ENCODE results near the gene HLA-DOA.

HLA-DOA gene

GRCh38 chr6:33024521-33024920, 15.1 kb upstream of the HLA-DOA start:
- H3K27me3 Mint-ChIP-seq (ENCODE audit: low read depth) = peaks cover 11% of the 10 kb centered on the region
- peaks cover 37% of the 10 kb centered on the region for H3K4me1 Mint-ChIP-seq (ENCODE audit: low read depth)
- DNase-seq (ENCODE audit: low spot score) = no peak
- H3K9me3 Mint-ChIP-seq = no peaks in the 10 kb centered on the region
- no peaks in the 10 kb centered on the region for H3K36me3 Mint-ChIP-seq (ENCODE audit: low read depth)
- no peak overlapping the region for H3K27ac Mint-ChIP-seq
- no peak overlapping the region for H3K4me3 Mint-ChIP-seq

- no peak overlapping the region for H3K27ac Mint-ChIP-seq
Measured at GRCh38 chr6:33023536-33023935, 14.1 kb upstream of the HLA-DOA start.

GRCh38 chr6:33021917-33022316, 12.5 kb upstream of the HLA-DOA start:
- H3K4me1 Mint-ChIP-seq (ENCODE audit: low read depth) = peaks cover 43% of the 10 kb centered on the region
- H3K27ac Mint-ChIP-seq = no peak overlapping the region
- no peak overlapping the region for H3K4me3 Mint-ChIP-seq
- H3K36me3 Mint-ChIP-seq (ENCODE audit: low read depth) = no peaks in the 10 kb centered on the region
- H3K27me3 Mint-ChIP-seq (ENCODE audit: low read depth) = peaks cover 7% of the 10 kb centered on the region
- no peaks in the 10 kb centered on the region for H3K9me3 Mint-ChIP-seq
- no peak for DNase-seq (ENCODE audit: low spot score)

More at GRCh38 chr6:33023536-33023935, 14.1 kb upstream of the HLA-DOA start:
- no peak overlapping the region for H3K4me3 Mint-ChIP-seq
- H3K27me3 Mint-ChIP-seq (ENCODE audit: low read depth) = peaks cover 7% of the 10 kb centered on the region
- no peaks in the 10 kb centered on the region for H3K36me3 Mint-ChIP-seq (ENCODE audit: low read depth)
- no peaks in the 10 kb centered on the region for H3K9me3 Mint-ChIP-seq
- DNase-seq (ENCODE audit: low spot score) = no peak
- H3K4me1 Mint-ChIP-seq (ENCODE audit: low read depth) = peaks cover 39% of the 10 kb centered on the region

- H3K27ac Mint-ChIP-seq = peak overlapping the region; percentile 72
- H3K36me3 Mint-ChIP-seq (ENCODE audit: low read depth) = no peaks in the 10 kb centered on the region
- H3K4me1 Mint-ChIP-seq (ENCODE audit: low read depth) = peaks cover 36% of the 10 kb centered on the region
- H3K27me3 Mint-ChIP-seq (ENCODE audit: low read depth) = peaks cover 2% of the 10 kb centered on the region
- H3K9me3 Mint-ChIP-seq = no peaks in the 10 kb centered on the region
- DNase-seq (ENCODE audit: low spot score) = no peak
- peak overlapping the region; percentile 74 for H3K4me3 Mint-ChIP-seq
Measured at GRCh38 chr6:33019372-33019771, 10.0 kb upstream of the HLA-DOA start.

GRCh38 chr6:33018904-33019303, 9.5 kb upstream of the HLA-DOA start:
- no peaks in the 10 kb centered on the region for H3K36me3 Mint-ChIP-seq (ENCODE audit: low read depth)
- H3K27me3 Mint-ChIP-seq (ENCODE audit: low read depth) = peaks cover 2% of the 10 kb centered on the region
- peak overlapping the region; percentile 74 for H3K4me3 Mint-ChIP-seq
- H3K27ac Mint-ChIP-seq = peak overlapping the region; percentile 72
- peak; percentile 25 for DNase-seq (ENCODE audit: low spot score)
- H3K9me3 Mint-ChIP-seq = no peaks in the 10 kb centered on the region
- peaks cover 34% of the 10 kb centered on the region for H3K4me1 Mint-ChIP-seq (ENCODE audit: low read depth)

GRCh38 chr6:33018418-33018817, 9.0 kb upstream of the HLA-DOA start:
- Mint-ChIP-seq H3K36me3 (ENCODE audit: low read depth) (no peaks in the 10 kb centered on the region), H3K4me1 (ENCODE audit: low read depth) (peaks cover 34% of the 10 kb centered on the region), H3K27ac (peak overlapping the region; percentile 1), H3K9me3 (no peaks in the 10 kb centered on the region), H3K4me3 (no peak overlapping the region), H3K27me3 (ENCODE audit: low read depth) (peaks cover 6% of the 10 kb centered on the region)
- DNase-seq (ENCODE audit: low spot score) = no peak

- Mint-ChIP-seq H3K27ac (peak overlapping the region; percentile 38), H3K36me3 (ENCODE audit: low read depth) (no peaks in the 10 kb centered on the region), H3K4me1 (ENCODE audit: low read depth) (peaks cover 34% of the 10 kb centered on the region), H3K27me3 (ENCODE audit: low read depth) (peaks cover 10% of the 10 kb centered on the region), H3K4me3 (no peak overlapping the region), H3K9me3 (no peaks in the 10 kb centered on the region)
- DNase-seq (ENCODE audit: low spot score) = no peak
Measured at GRCh38 chr6:33017694-33018353, 8.4 kb upstream of the HLA-DOA start.

- Mint-ChIP-seq H3K27ac (no peak overlapping the region), H3K4me3 (no peak overlapping the region), H3K36me3 (ENCODE audit: low read depth) (no peaks in the 10 kb centered on the region)
Measured at GRCh38 chr6:33017018-33017417, 7.6 kb upstream of the HLA-DOA start.

GRCh38 chr6:33015798-33016197, 6.4 kb upstream of the HLA-DOA start:
- Mint-ChIP-seq H3K27ac (no peak overlapping the region), H3K27me3 (ENCODE audit: low read depth) (peaks cover 20% of the 10 kb centered on the region), H3K4me3 (no peak overlapping the region), H3K9me3 (no peaks in the 10 kb centered on the region), H3K36me3 (ENCODE audit: low read depth) (no peaks in the 10 kb centered on the region), H3K4me1 (ENCODE audit: low read depth) (peaks cover 34% of the 10 kb centered on the region)
- DNase-seq (ENCODE audit: low spot score) = no peak

More at GRCh38 chr6:33017018-33017417, 7.6 kb upstream of the HLA-DOA start:
- no peak for DNase-seq (ENCODE audit: low spot score)
- Mint-ChIP-seq H3K27me3 (ENCODE audit: low read depth) (peaks cover 13% of the 10 kb centered on the region), H3K9me3 (no peaks in the 10 kb centered on the region), H3K4me1 (ENCODE audit: low read depth) (peaks cover 34% of the 10 kb centered on the region)

GRCh38 chr6:33014841-33015634, 5.6 kb upstream of the HLA-DOA start:
- peaks cover 31% of the 10 kb centered on the region for H3K4me1 Mint-ChIP-seq (ENCODE audit: low read depth)
- peaks cover 22% of the 10 kb centered on the region for H3K27me3 Mint-ChIP-seq (ENCODE audit: low read depth)
- peak; percentile 54 for DNase-seq (ENCODE audit: low spot score)
- no peaks in the 10 kb centered on the region for H3K36me3 Mint-ChIP-seq (ENCODE audit: low read depth)
- no peaks in the 10 kb centered on the region for H3K9me3 Mint-ChIP-seq
- no peak overlapping the region for H3K4me3 Mint-ChIP-seq
- no peak overlapping the region for H3K27ac Mint-ChIP-seq

- H3K9me3 Mint-ChIP-seq = no peaks in the 10 kb centered on the region
- H3K27me3 Mint-ChIP-seq (ENCODE audit: low read depth) = peaks cover 31% of the 10 kb centered on the region
- H3K4me1 Mint-ChIP-seq (ENCODE audit: low read depth) = peaks cover 25% of the 10 kb centered on the region
Measured at GRCh38 chr6:33013608-33014007, 4.2 kb upstream of the HLA-DOA start.

GRCh38 chr6:33010356-33010755, 965 bp upstream of the HLA-DOA start:
- Mint-ChIP-seq H3K27ac (no peak overlapping the region), H3K9me3 (no peaks in the 10 kb centered on the region), H3K4me1 (ENCODE audit: low read depth) (peaks cover 17% of the 10 kb centered on the region), H3K36me3 (ENCODE audit: low read depth) (no peaks in the 10 kb centered on the region), H3K27me3 (ENCODE audit: low read depth) (peaks cover 36% of the 10 kb centered on the region), H3K4me3 (no peak overlapping the region)
- no peak for DNase-seq (ENCODE audit: low spot score)

More at GRCh38 chr6:33013608-33014007, 4.2 kb upstream of the HLA-DOA start:
- no peak overlapping the region for H3K27ac Mint-ChIP-seq
- no peaks in the 10 kb centered on the region for H3K36me3 Mint-ChIP-seq (ENCODE audit: low read depth)
- H3K4me3 Mint-ChIP-seq = no peak overlapping the region
- no peak for DNase-seq (ENCODE audit: low spot score)

GRCh38 chr6:33007831-33008400, 1.5 kb downstream of the HLA-DOA start:
- Mint-ChIP-seq H3K4me1 (ENCODE audit: low read depth) (peaks cover 14% of the 10 kb centered on the region), H3K27ac (no peak overlapping the region)

GRCh38 chr6:33004940-33005339, 4.5 kb downstream of the HLA-DOA start:
- no peak for DNase-seq (ENCODE audit: low spot score)
- Mint-ChIP-seq H3K9me3 (no peaks in the 10 kb centered on the region), H3K4me1 (ENCODE audit: low read depth) (peaks cover 19% of the 10 kb centered on the region), H3K36me3 (ENCODE audit: low read depth) (no peaks in the 10 kb centered on the region), H3K4me3 (no peak overlapping the region), H3K27me3 (ENCODE audit: low read depth) (peaks cover 37% of the 10 kb centered on the region), H3K27ac (no peak overlapping the region)

More at GRCh38 chr6:33007831-33008400, 1.5 kb downstream of the HLA-DOA start:
- Mint-ChIP-seq H3K36me3 (ENCODE audit: low read depth) (no peaks in the 10 kb centered on the region), H3K9me3 (no peaks in the 10 kb centered on the region), H3K27me3 (ENCODE audit: low read depth) (peaks cover 36% of the 10 kb centered on the region), H3K4me3 (no peak overlapping the region)
- DNase-seq (ENCODE audit: low spot score) = no peak
